ENCODE results near the gene ARID1B.

DNA sequence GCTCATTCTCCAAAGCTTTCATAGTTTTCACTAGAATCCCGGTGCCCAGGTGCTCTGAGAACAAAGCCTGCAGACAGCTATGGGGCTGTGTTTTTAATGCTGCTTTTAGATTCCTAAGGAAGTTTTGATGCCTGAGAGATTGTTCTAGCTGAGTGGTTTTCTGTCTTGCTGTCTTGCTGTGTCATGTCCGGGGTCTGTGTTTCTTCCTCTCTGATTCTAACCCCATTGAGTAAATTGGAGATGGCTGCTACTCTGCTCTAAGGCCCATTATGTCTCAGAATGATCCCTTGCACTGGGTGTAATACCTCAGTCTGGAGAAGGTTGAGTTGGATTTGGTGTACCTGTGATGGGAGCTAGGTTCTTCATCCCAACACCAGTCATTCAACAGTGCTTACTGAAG is 63.4 kb downstream of the ARID1B start:
- TF ChIP-seq, protein P1, sequence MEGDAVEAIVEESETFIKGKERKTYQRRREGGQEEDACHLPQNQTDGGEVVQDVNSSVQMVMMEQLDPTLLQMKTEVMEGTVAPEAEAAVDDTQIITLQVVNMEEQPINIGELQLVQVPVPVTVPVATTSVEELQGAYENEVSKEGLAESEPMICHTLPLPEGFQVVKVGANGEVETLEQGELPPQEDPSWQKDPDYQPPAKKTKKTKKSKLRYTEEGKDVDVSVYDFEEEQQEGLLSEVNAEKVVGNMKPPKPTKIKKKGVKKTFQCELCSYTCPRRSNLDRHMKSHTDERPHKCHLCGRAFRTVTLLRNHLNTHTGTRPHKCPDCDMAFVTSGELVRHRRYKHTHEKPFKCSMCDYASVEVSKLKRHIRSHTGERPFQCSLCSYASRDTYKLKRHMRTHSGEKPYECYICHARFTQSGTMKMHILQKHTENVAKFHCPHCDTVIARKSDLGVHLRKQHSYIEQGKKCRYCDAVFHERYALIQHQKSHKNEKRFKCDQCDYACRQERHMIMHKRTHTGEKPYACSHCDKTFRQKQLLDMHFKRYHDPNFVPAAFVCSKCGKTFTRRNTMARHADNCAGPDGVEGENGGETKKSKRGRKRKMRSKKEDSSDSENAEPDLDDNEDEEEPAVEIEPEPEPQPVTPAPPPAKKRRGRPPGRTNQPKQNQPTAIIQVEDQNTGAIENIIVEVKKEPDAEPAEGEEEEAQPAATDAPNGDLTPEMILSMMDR (IDR thresholded peaks at IDR 0.05; ENCODE audit: poor library complexity), result no peak
- TF ChIP-seq EZH2 (IDR thresholded peaks at IDR 0.05; ENCODE audit: borderline replicate concordance) (no peak), EZH2phosphoT487 (IDR thresholded peaks at IDR 0.05; ENCODE audit: low read depth, severe bottlenecking, unreplicated experiment) (no peak)
